ENCODE data around the gene PDE11A. TPM values are rescaled to one million over a fixed set of nuclear protein-coding genes. Genes with fewer than 3 reads are reported as not detected.

Gene PDE11A
- total and polyA plus RNA-seq, 2 of the 13 experiments (the other 11 are each of a cell fraction or from before 2014, with no cell fraction given) = 1.2 to 1.7 TPM

- Histone ChIP-seq H3K27me3 (ENCODE audit: control insufficient read depth in 1 of 2, insufficient read depth in 2 of 2, low read length in 2 of 2) (no peaks in the 10 kb centered on the region), H2AFZ (ENCODE audit: low read length) (no peak overlapping the region), H3K36me3 (replicated peaks in 1 of 2; ENCODE audit: control insufficient read depth in 1 of 2, insufficient read depth in 2 of 2, low read length in 2 of 2) (no peaks in the 10 kb centered on the region), H3K4me2 (ENCODE audit: low read depth, low read length) (no peak overlapping the region), H3K4me3 (replicated peaks in 1 of 3; ENCODE audit: insufficient read depth in 1 of 3, low read depth in 2 of 3, low read length in 3 of 3) (no peak overlapping the region), H3K4me1 (ENCODE audit: insufficient read depth, low read length) (peaks cover 8% of the 10 kb centered on the region; the same call in 1 of the 2 replicates), H3K27ac (ENCODE audit: extremely low read length, insufficient read depth, low read length) (no peak overlapping the region), H4K20me1 (ENCODE audit: insufficient read depth, low read length) (no peaks in the 10 kb centered on the region), H3K79me2 (ENCODE audit: insufficient read depth, low read length) (no peaks in the 10 kb centered on the region), H3K9ac (ENCODE audit: insufficient read depth, low read depth, low read length) (no peak overlapping the region), H3K9me3 (ENCODE audit: low read length) (no peaks in the 10 kb centered on the region)
- CTCF ChIA-PET (ENCODE audit: low intra/inter-chr PET ratio, low total read pairs) = no interaction called here
- DNase-seq (ENCODE audit: low spot score) (no peak), FAIRE-seq (no peak), ATAC-seq (no peak)
- in situ Hi-C loops (cut with HindIII; ENCODE audit: extremely low pct_ligation_motif_present, low pct_unique_long_range_greater_than_20kb) (no loop called here), intact Hi-C loops (cut with micrococcal nuclease; ENCODE audit: unreplicated experiment) (no loop called here)
- BruUV-seq (replicated peaks) = no TSS peak
- WGBS (ENCODE audit: low lambda C conversion rate) = 44% methylated on average over 3 of the region's 3 CpGs
- POLR2A ChIA-PET = no interaction called here
- TF ChIP-seq ZNF317 (CRISPR knock-in tag; IDR thresholded peaks at IDR 0.05) = no peak
- TF ChIP-seq KDM3A (CRISPR knock-in tag; IDR thresholded peaks at IDR 0.05; ENCODE audit: low read depth) = no peak
- no peak for TF ChIP-seq CBX5 (CRISPR knock-in tag; IDR thresholded peaks at IDR 0.05; ENCODE audit: borderline replicate concordance)
- no peak for TF ChIP-seq HIVEP1 (CRISPR knock-in tag; IDR thresholded peaks at IDR 0.05)
- no peak for TF ChIP-seq ATAD3A (CRISPR knock-in tag; IDR thresholded peaks at IDR 0.05)
- TF ChIP-seq ZNF549 (CRISPR knock-in tag; IDR thresholded peaks at IDR 0.05) = no peak
- no peak for TF ChIP-seq HIC2 (CRISPR knock-in tag; IDR thresholded peaks at IDR 0.05; ENCODE audit: low read depth)
These were observed 432.2 kb downstream of the PDE11A start for GRCh38 chr2:177640423-177640822.

GRCh38 chr2:177639262-177639914, 433.2 kb downstream of the PDE11A start:
- Histone ChIP-seq H4K20me1 (ENCODE audit: insufficient read depth, low read length) (no peaks in the 10 kb centered on the region), H3K4me2 (ENCODE audit: low read depth, low read length) (no peak overlapping the region), H3K36me3 (replicated peaks in 1 of 2; ENCODE audit: control insufficient read depth in 1 of 2, insufficient read depth in 2 of 2, low read length in 2 of 2) (no peaks in the 10 kb centered on the region), H3K9ac (ENCODE audit: insufficient read depth, low read depth, low read length) (no peak overlapping the region), H2AFZ (ENCODE audit: low read length) (no peak overlapping the region), H3K9me3 (ENCODE audit: low read length) (no peaks in the 10 kb centered on the region), H3K27me3 (ENCODE audit: control insufficient read depth in 1 of 2, insufficient read depth in 2 of 2, low read length in 2 of 2) (no peaks in the 10 kb centered on the region), H3K79me2 (ENCODE audit: insufficient read depth, low read length) (no peaks in the 10 kb centered on the region), H3K4me1 (ENCODE audit: insufficient read depth, low read length) (peaks cover 4% of the 10 kb centered on the region; the same call in 1 of the 2 replicates), H3K27ac (ENCODE audit: extremely low read length, insufficient read depth, low read length) (no peak overlapping the region), H3K4me3 (replicated peaks in 1 of 3; ENCODE audit: insufficient read depth in 1 of 3, low read depth in 2 of 3, low read length in 3 of 3) (no peak overlapping the region)
- ChIA-PET CTCF (ENCODE audit: low intra/inter-chr PET ratio, low total read pairs) (no interaction called here), POLR2A (no interaction called here)
- BruUV-seq (replicated peaks) = no TSS peak
- WGBS (ENCODE audit: low lambda C conversion rate) = 56% methylated on average over 2 of the region's 2 CpGs
- DNase-seq (ENCODE audit: low spot score) = no peak
- intact Hi-C loops (cut with micrococcal nuclease; ENCODE audit: unreplicated experiment) (no loop called here), in situ Hi-C loops (cut with HindIII; ENCODE audit: extremely low pct_ligation_motif_present, low pct_unique_long_range_greater_than_20kb) (no loop called here)
- TF ChIP-seq ZNF17 (CRISPR knock-in tag; IDR thresholded peaks at IDR 0.05) = no peak
- TF ChIP-seq ZNF207 (IDR thresholded peaks at IDR 0.05; ENCODE audit: borderline replicate concordance) = no peak
- TF ChIP-seq ZKSCAN1 (IDR thresholded peaks at IDR 0.05; ENCODE audit: low read length) = no peak
- no peak for TF ChIP-seq ZNF496 (CRISPR knock-in tag; IDR thresholded peaks at IDR 0.05; ENCODE audit: insufficient replicate concordance)
- no peak for TF ChIP-seq ZNF564 (CRISPR knock-in tag; IDR thresholded peaks at IDR 0.05)
- TF ChIP-seq SYNCRIP (IDR thresholded peaks at IDR 0.05; ENCODE audit: insufficient read depth, low read depth, low read length) = no peak
- no peak for TF ChIP-seq KLF15 (CRISPR knock-in tag; IDR thresholded peaks at IDR 0.05; ENCODE audit: borderline replicate concordance)
- no peak for ATAC-seq
- FAIRE-seq = no peak
